B cell (primary cell): ENCODE data around the gene STPG4. TPM values are rescaled to one million over a fixed set of nuclear protein-coding genes. Genes with fewer than 3 reads are reported as not detected.

Source experiments
- ATAC-seq: fragments of 200-7000 bp; cut with Tn5 transposase; one replicate; pipeline ENCODE4 v1.10.0; 2021; ENCODE audit warnings: low read depth, mild to moderate bottlenecking, moderate number of reproducible peaks, moderate library complexity
- CTCF ChIA-PET: fragments of 350-600 bp; sonication (Branson Sonifier 250); formaldehyde crosslinking; loops from one replicate; lab custom pipeline; 2021; ENCODE audit warnings: antibody characterized with exemption, inconsistent platforms; lab: Charles Lee
- POLR2A ChIA-PET: fragments of 350-600 bp; sonication (Branson Sonifier 250); formaldehyde crosslinking; loops from one replicate; lab custom pipeline; 2021; ENCODE audit warnings: antibody characterized with exemption; lab: Charles Lee
- DNase-seq: peaks from one replicate; pipeline ENCODE4 v3.0.0; 2013
- H2AFZ ChIP-seq: 2 replicates; pipeline ENCODE4 v1.6.1; 2012; ENCODE audit warnings: mild to moderate bottlenecking, low read depth, low read length; ENCODE audit not compliant: insufficient read depth, poor library complexity, severe bottlenecking
- H3K27ac ChIP-seq, 2 donors: 1 replicate in 1 of 2; 2 replicates in 1 of 2; pipeline ENCODE4 v1.5.1; 2012 to 2013; ENCODE audit warnings: low read length in 2 of 2, mild to moderate bottlenecking in 2 of 2, moderate library complexity in 1 of 2
- H3K27me3 ChIP-seq, 4 experiments: fragments of 200-600 bp in 1 of 4; sonication (generic) in 1 of 4; replicated peaks in 1 of 4; 1 replicate in 2 of 4; 2 replicates in 2 of 4; pipeline versions ENCODE4 v1.6.1 to v1.7.0; 2013 to 2016; ENCODE audit warnings: low read length in 3 of 4, mild to moderate bottlenecking in 2 of 4, mixed read lengths in 1 of 4, moderate library complexity in 1 of 4; ENCODE audit not compliant: insufficient read depth in 4 of 4, control insufficient read depth in 3 of 4; ENCODE audit errors: control extremely low read depth in 1 of 4
- H3K36me3 ChIP-seq, 2 experiments: replicated peaks in 1 of 2; 1 replicate in 1 of 2; 2 replicates in 1 of 2; pipeline versions ENCODE4 v1.6.1 to v1.7.1; 2013; ENCODE audit warnings: low read length in 1 of 2; ENCODE audit not compliant: insufficient read depth in 2 of 2, control insufficient read depth in 1 of 2; ENCODE audit errors: control extremely low read depth in 1 of 2, extremely low read depth in 1 of 2
- H3K4me1 ChIP-seq, 2 donors: fragments of 200-600 bp in 1 of 2; sonication (generic) in 1 of 2; 1 replicate in 1 of 2; 2 replicates in 1 of 2; pipeline versions ENCODE4 v1.5.1 to v1.6.1; 2013 to 2017; ENCODE audit warnings: low read length in 2 of 2; ENCODE audit not compliant: control insufficient read depth in 2 of 2, insufficient read depth in 2 of 2
- H3K4me2 ChIP-seq: replicated peaks from 2 replicates; pipeline ENCODE3; 2012; ENCODE audit warnings: mild to moderate bottlenecking, low read depth, low read length; ENCODE audit not compliant: poor library complexity, severe bottlenecking
- H3K4me3 ChIP-seq, 5 experiments: fragments of 200-600 bp in 1 of 5; sonication (generic) in 1 of 5; 1 replicate in 3 of 5; 2 replicates in 2 of 5; pipeline versions ENCODE4 v1.5.1 to v1.7.0; 2011 to 2016; ENCODE audit warnings: low read length in 4 of 5, mild to moderate bottlenecking in 4 of 5, low read depth in 2 of 5, control low read depth in 1 of 5, moderate library complexity in 1 of 5; ENCODE audit not compliant: insufficient read depth in 1 of 5; ENCODE audit errors: control extremely low read depth in 1 of 5, extremely low read depth in 1 of 5
- H3K79me2 ChIP-seq: fragments of 200-600 bp; sonication (generic); one replicate; pipeline ENCODE4 v1.6.0; 2016; ENCODE audit warnings: low read length; ENCODE audit not compliant: control insufficient read depth, insufficient read depth
- H3K9ac ChIP-seq: fragments of 200-600 bp; sonication (generic); 2 replicates; pipeline ENCODE4 v1.6.1; 2017; ENCODE audit warnings: mild to moderate bottlenecking, low read length, moderate library complexity
- H3K9me3 ChIP-seq, 3 donors: one replicate each; pipeline versions ENCODE4 v1.6.1 to v1.7.1; 2013; ENCODE audit warnings: low read length in 2 of 3; ENCODE audit not compliant: control insufficient read depth in 2 of 3, insufficient read depth in 1 of 3; ENCODE audit errors: control extremely low read depth in 1 of 3
- H4K20me1 ChIP-seq: 2 replicates; pipeline ENCODE4 v1.6.0; 2012; ENCODE audit warnings: mild to moderate bottlenecking, low read length; ENCODE audit not compliant: insufficient read depth, control insufficient read depth, poor library complexity, severe bottlenecking
- H3K27ac Mint-ChIP-seq: one replicate; pipeline ENCODE4 v1.8.0; 2021; ENCODE audit warnings: mixed read lengths
- H3K27me3 Mint-ChIP-seq: one replicate; pipeline ENCODE4 v1.8.0; 2021; ENCODE audit warnings: mixed read lengths
- H3K4me1 Mint-ChIP-seq: one replicate; pipeline ENCODE4 v1.8.0; 2021; ENCODE audit warnings: mixed read lengths
- H3K4me3 Mint-ChIP-seq: one replicate; pipeline ENCODE4 v1.8.0; 2021; ENCODE audit warnings: mixed read lengths
- H3K9me3 Mint-ChIP-seq: one replicate; pipeline ENCODE4 v1.8.0; 2022; ENCODE audit warnings: mixed read lengths; ENCODE audit not compliant: insufficient read depth
- CTCF ChIP-seq: fragments of 200-600 bp; IDR thresholded peaks from one replicate; pipeline ENCODE4 v1.8.0; 2022; ENCODE audit warnings: antibody characterized with exemption, mild to moderate bottlenecking
- EZH2 ChIP-seq: IDR thresholded peaks from 2 replicates; pipeline ENCODE4 v1.6.1; 2012; ENCODE audit warnings: borderline replicate concordance, low read depth, mild to moderate bottlenecking, moderate library complexity, low read length; ENCODE audit not compliant: insufficient read depth, poor library complexity, severe bottlenecking
- WGBS: methylation state at CpG from one replicate; pipeline ENCODE4 v1.1.5; 2013; ENCODE audit warnings: missing lambda C conversion rate; ENCODE audit not compliant: insufficient coverage; 5-methylcytosine and 5-hydroxymethylcytosine counted together
- intact Hi-C: fragments of 100-400 bp; cut with micrococcal nuclease; formaldehyde crosslinking; loops from one replicate; pipeline ENCODE4 v1.10.0; 2022
- polyA plus RNA-seq: library from polyadenylated mRNA; depleted of rRNA; stranded (reverse); fragments of >200 nt; gene quantifications from 2 replicates; pipeline ENCODE4 v1.2.3, GENCODE V29; 2012
- total RNA-seq, 2 donors: library from RNA; stranded (reverse); fragments of 120-200 nt in 1 of 2; gene quantifications; 1 replicate in 1 of 2; 2 replicates in 1 of 2; pipeline versions ENCODE4 v1.2.3 to v1.2.4, GENCODE V29; 2013 to 2022

Gene STPG4
- total and polyA plus RNA-seq, 2 donors (not counting 1 experiment from before 2014, with no cell fraction given), result 0.31 to 0.79 TPM

GRCh38 chr2:47162780-47163179, 7.7 kb upstream of the STPG4 start:
- ChIA-PET POLR2A (no interaction called here), CTCF (no interaction called here)

GRCh38 chr2:47161475-47161874, 6.4 kb upstream of the STPG4 start:
- ATAC-seq (no peak), DNase-seq (no peak)
- Histone ChIP-seq H3K36me3 (peaks cover 23 to 67% of the 10 kb centered on the region in 2 experiments), H3K79me2 (peaks cover 37% of the 10 kb centered on the region), H3K27ac (no peak overlapping the region), H3K9me3 (no peaks in the 10 kb centered on the region), H3K9ac (no peak overlapping the region), H4K20me1 (peaks cover 59% of the 10 kb centered on the region), H2AFZ (no peak overlapping the region), H3K4me3 (no peak overlapping the region), H3K27me3 (no peaks in the 10 kb centered on the region), H3K4me2 (no peak overlapping the region), H3K4me1 (peaks cover 3% of the 10 kb centered on the region in 2 donors)
- no peaks in the 10 kb centered on the region for H3K9me3 Mint-ChIP-seq
- intact Hi-C loops, result no loop called here
- TF ChIP-seq EZH2 (no peak), CTCF (no peak)
- H3K27ac Mint-ChIP-seq, result no peak overlapping the region
- H3K4me3 Mint-ChIP-seq, result no peak overlapping the region
- CTCF ChIA-PET, result no interaction called here
- POLR2A ChIA-PET, result no interaction called here
- H3K27me3 Mint-ChIP-seq, result no peaks in the 10 kb centered on the region
- WGBS, result 80% methylated on average over 1 of the region's 3 CpGs
- H3K4me1 Mint-ChIP-seq, result peaks cover 15% of the 10 kb centered on the region

More at GRCh38 chr2:47162780-47163179, 7.7 kb upstream of the STPG4 start:
- Histone ChIP-seq H2AFZ (no peak overlapping the region), H3K36me3 (peaks cover 21 to 70% of the 10 kb centered on the region in 2 experiments), H3K4me3 (no peak overlapping the region), H3K9ac (no peak overlapping the region), H3K27ac (peak overlapping the region in 1 of 2 donors; percentile 7), H4K20me1 (peaks cover 70% of the 10 kb centered on the region), H3K9me3 (no peaks in the 10 kb centered on the region), H3K4me2 (no peak overlapping the region), H3K4me1 (peaks cover 3% of the 10 kb centered on the region in 2 donors), H3K27me3 (no peaks in the 10 kb centered on the region), H3K79me2 (peaks cover 49% of the 10 kb centered on the region)
- TF ChIP-seq EZH2 (no peak), CTCF (no peak)
- Mint-ChIP-seq H3K27me3 (no peaks in the 10 kb centered on the region), H3K4me3 (no peak overlapping the region), H3K27ac (no peak overlapping the region), H3K4me1 (peaks cover 18% of the 10 kb centered on the region), H3K9me3 (no peaks in the 10 kb centered on the region)
- intact Hi-C loops, result no loop called here
- WGBS, result no CpG with 5 or more reads among the region's 3 CpGs
- DNase-seq, result no peak
- no peak for ATAC-seq
